Naive B cell (primary cell): ENCODE results near the gene RNF150. TPM values are rescaled to one million over a fixed set of nuclear protein-coding genes. Genes with fewer than 3 reads are reported as not detected.

Experiments
- ATAC-seq, 2 donors: fragments of 150-1000 bp; cut with Tn5 transposase; 2 replicates each; pipeline ENCODE4 v1.10.0; 2021; ENCODE audit warnings: low read depth in 2 of 2, mild to moderate bottlenecking in 2 of 2, moderate library complexity in 2 of 2
- DNase-seq: peaks from one replicate; pipeline ENCODE4 v3.0.0; 2022
- H3K27ac Mint-ChIP-seq, 6 donors: one replicate each; pipeline ENCODE4 v1.8.0; 2020 to 2022; ENCODE audit warnings: mild to moderate bottlenecking in 6 of 6, mixed read lengths in 6 of 6, moderate library complexity in 5 of 6, inconsistent platforms in 2 of 6
- H3K27me3 Mint-ChIP-seq, 3 donors: one replicate each; pipeline ENCODE4 v1.8.0; 2021 to 2022; ENCODE audit warnings: mixed read lengths in 3 of 3, mild to moderate bottlenecking in 1 of 3
- H3K36me3 Mint-ChIP-seq, 2 donors: one replicate each; pipeline ENCODE4 v1.8.0; 2020 to 2022; ENCODE audit warnings: mixed read lengths in 2 of 2, inconsistent platforms in 1 of 2, mild to moderate bottlenecking in 1 of 2
- H3K4me1 Mint-ChIP-seq, 3 donors: one replicate each; pipeline ENCODE4 v1.8.0; 2020 to 2022; ENCODE audit warnings: mixed read lengths in 3 of 3, inconsistent platforms in 1 of 3, mild to moderate bottlenecking in 1 of 3, moderate library complexity in 1 of 3
- H3K4me3 Mint-ChIP-seq, 8 donors: one replicate each; pipeline ENCODE4 v1.8.0; 2020 to 2022; ENCODE audit warnings: mild to moderate bottlenecking in 8 of 8, mixed read lengths in 8 of 8, moderate library complexity in 8 of 8, inconsistent platforms in 2 of 8
- H3K9me3 Mint-ChIP-seq, 7 donors: one replicate each; pipeline ENCODE4 v1.8.0; 2020 to 2022; ENCODE audit warnings: mixed read lengths in 7 of 7, mild to moderate bottlenecking in 5 of 7, inconsistent platforms in 2 of 7, moderate library complexity in 1 of 7
- polyA plus RNA-seq, 6 donors: library from polyadenylated mRNA; unstranded; fragments of 300-500 nt; fragmentation: Illumina TruSeq; gene quantifications; one replicate each; pipeline ENCODE4 v1.2.3, GENCODE V29; 2021; ENCODE audit warnings: low read depth in 6 of 6

The RNF150 gene
- polyA plus RNA-seq, 6 donors from 2014 or later = 0.15 TPM; not detected in 5

DNA sequence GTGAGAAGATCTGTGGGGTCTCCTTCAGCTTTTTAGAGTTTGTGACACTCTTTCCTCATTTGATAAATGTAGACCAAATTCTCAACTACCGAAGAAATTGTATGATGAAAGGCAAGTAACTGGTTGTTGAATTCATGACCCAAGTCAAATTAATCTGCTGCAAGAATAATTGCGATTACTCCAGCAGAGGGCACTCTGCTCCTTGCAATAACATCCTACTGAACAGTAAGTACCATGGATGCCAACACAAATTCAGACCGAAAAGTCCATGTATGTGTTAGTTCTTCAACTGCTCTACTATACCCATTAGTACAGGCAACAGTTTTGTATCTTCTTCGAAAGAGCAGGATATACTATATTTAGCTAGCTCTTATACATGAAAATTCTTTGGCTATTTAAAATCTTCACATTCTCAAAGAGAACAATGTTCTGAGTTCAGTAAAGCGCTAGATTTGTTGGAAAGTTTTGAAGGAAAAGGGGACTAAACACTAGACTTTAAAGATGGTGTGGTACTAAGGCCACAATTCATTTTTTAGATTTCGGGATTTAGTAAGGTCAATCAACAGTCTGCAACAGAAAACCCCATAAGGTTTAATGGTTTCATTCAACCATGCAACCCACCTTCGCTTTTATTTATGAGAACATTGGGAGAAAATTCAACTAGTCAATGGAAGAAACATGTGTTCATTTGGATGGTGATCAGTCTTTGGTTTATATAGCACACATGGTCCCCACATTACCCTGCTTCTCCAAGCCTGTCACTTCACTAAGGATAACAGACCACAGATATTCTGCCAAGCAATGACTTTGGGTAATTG lies 271.7 kb downstream of the RNF150 start:
- peaks cover 13 to 21% (median 13%) of the 10 kb centered on the region in 3 donors for H3K4me1 Mint-ChIP-seq
- DNase-seq (peak; percentile 43), ATAC-seq (peak; percentile 43 to 66)
- H3K4me3 Mint-ChIP-seq = no peak overlapping the region
- peaks cover 0 to 5% (median 0%) of the 10 kb centered on the region in 3 donors for H3K27me3 Mint-ChIP-seq
- H3K27ac Mint-ChIP-seq = no peak overlapping the region
- peaks cover 0 to 2% (median 0%) of the 10 kb centered on the region in 7 donors for H3K9me3 Mint-ChIP-seq
- H3K36me3 Mint-ChIP-seq = no peaks in the 10 kb centered on the region

DNA sequence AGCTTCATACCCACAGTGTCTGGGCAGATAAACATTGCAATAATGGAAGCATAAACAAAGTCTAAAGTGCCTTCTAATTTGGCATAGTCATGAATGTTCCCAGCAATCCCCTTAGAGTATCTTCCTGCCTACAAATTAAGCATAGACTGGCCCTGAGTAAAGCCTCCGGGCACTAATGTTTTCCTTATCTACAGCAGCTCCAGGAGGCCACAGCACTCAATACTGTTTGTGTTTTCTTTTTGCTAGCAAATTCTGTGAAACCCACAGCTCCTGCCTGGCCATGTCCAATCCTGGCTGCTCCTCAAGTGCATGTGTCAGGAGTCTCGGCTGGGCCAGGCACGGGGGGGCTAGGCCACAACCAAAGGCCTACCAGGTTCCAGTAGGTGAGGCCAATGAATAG lies 274.4 kb downstream of the RNF150 start:
- no peak overlapping the region for H3K27ac Mint-ChIP-seq
- no peaks in the 10 kb centered on the region for H3K36me3 Mint-ChIP-seq
- ATAC-seq = no peak
- DNase-seq = no peak
- H3K4me3 Mint-ChIP-seq = no peak overlapping the region
- peaks cover 10 to 19% (median 13%) of the 10 kb centered on the region in 3 donors for H3K4me1 Mint-ChIP-seq
- peaks cover 0 to 12% (median 6%) of the 10 kb centered on the region in 3 donors for H3K27me3 Mint-ChIP-seq
- peaks cover 0 to 2% (median 0%) of the 10 kb centered on the region in 7 donors for H3K9me3 Mint-ChIP-seq

DNA sequence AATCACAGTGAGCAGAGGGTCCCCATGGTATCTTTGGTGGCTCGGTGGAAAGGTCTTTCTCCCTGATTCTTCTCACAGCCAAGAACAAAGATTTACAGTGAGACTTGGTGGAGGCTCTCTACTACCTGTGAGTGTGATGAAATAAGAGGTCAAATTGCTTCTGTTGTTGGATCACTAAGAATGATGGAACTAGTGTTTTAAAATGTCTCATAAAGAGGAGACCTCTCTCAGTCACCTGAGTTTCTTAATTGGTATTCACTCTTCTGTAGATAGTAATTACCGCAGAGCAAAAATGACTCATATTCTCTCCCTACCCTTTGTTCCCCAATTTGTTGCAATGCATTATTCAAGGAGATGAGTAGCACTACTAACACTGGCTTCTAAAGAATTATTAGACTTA lies 276.2 kb downstream of the RNF150 start:
- Mint-ChIP-seq H3K27ac (no peak overlapping the region), H3K36me3 (no peaks in the 10 kb centered on the region), H3K27me3 (peaks cover 0 to 12% (median 6%) of the 10 kb centered on the region in 3 donors), H3K9me3 (no peaks in the 10 kb centered on the region), H3K4me3 (no peak overlapping the region), H3K4me1 (peaks cover 0 to 8% (median 4%) of the 10 kb centered on the region in 3 donors)
- ATAC-seq = no peak
- DNase-seq = no peak

DNA sequence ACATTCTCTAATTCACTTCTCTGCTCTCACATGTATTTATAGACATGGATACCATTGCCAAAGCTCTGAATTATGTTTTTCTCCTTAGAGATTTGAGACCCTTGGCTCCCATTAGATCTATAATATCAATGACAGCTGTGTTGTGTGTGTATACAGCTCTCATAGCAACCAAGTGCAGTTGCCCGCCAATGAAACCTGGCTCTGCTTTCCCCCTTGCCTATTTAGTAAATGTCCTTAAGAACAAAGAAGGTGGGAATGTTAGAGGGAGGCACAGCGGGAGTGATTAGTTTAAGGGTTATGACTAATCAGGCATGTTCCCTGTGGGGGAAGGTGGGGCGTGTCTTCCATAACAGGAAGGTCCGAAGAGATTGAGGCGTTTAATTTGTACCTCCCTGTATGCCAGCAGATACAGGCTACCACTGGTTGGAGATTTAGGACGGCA lies 276.6 kb downstream of the RNF150 start:
- peaks cover 0 to 7% (median 4%) of the 10 kb centered on the region in 3 donors for H3K4me1 Mint-ChIP-seq
- ATAC-seq (no peak), DNase-seq (no peak)
- no peaks in the 10 kb centered on the region for H3K9me3 Mint-ChIP-seq
- peak overlapping the region in 1 of 6 donors; percentile 43 for H3K27ac Mint-ChIP-seq
- peaks cover 0 to 12% (median 6%) of the 10 kb centered on the region in 3 donors for H3K27me3 Mint-ChIP-seq
- H3K36me3 Mint-ChIP-seq = no peaks in the 10 kb centered on the region
- no peak overlapping the region for H3K4me3 Mint-ChIP-seq

DNA sequence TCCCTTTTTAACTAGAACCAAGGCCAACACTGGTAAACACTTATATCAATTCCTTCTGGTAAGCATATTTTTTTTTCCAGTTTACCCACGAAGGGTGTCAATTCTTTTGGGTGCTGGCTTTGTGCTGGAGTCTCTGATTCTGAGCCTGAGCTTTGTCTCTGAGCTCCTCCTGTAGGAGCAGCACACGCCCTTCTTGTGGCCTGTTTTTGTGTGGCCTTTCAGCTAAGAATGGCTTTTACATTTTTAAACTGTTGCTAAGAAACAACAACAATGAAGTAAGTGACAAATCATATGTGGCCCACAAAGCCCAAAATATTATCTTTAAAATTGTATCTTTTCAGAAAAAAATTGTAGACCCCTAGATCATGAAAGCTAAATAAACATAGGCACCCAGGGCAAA lies 279.1 kb downstream of the RNF150 start:
- no peak overlapping the region for H3K4me3 Mint-ChIP-seq
- H3K27me3 Mint-ChIP-seq = peaks cover 0 to 12% (median 6%) of the 10 kb centered on the region in 3 donors
- peaks cover 10 to 15% (median 12%) of the 10 kb centered on the region in 3 donors for H3K4me1 Mint-ChIP-seq
- ATAC-seq = no peak
- H3K9me3 Mint-ChIP-seq = no peaks in the 10 kb centered on the region
- no peak for DNase-seq
- H3K36me3 Mint-ChIP-seq = no peaks in the 10 kb centered on the region
- no peak overlapping the region for H3K27ac Mint-ChIP-seq

DNA sequence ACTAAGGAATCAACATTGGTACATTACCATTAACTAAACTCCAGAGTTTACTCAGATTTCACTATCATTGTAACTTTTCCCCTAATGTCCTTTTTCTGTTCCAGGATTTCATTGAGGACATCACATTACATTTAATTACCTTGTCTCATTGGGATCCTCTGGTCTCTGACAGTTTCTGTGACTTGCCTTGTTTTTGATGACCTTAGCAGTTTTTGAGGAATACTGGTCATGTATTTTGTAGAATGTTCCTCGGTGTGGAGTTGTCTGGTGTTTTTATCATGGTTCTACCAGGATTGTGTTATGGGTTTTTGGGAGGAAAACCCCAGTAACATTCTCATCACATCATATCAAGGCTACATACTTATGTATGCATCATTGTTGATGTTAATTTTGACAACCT lies 281.5 kb downstream of the RNF150 start:
- no peak overlapping the region for H3K4me3 Mint-ChIP-seq
- ATAC-seq (no peak), DNase-seq (no peak)
- H3K9me3 Mint-ChIP-seq = no peaks in the 10 kb centered on the region
- peaks cover 0 to 9% (median 6%) of the 10 kb centered on the region in 3 donors for H3K27me3 Mint-ChIP-seq
- peaks cover 12 to 18% (median 15%) of the 10 kb centered on the region in 3 donors for H3K4me1 Mint-ChIP-seq
- H3K27ac Mint-ChIP-seq = no peak overlapping the region
- H3K36me3 Mint-ChIP-seq = no peaks in the 10 kb centered on the region

DNA sequence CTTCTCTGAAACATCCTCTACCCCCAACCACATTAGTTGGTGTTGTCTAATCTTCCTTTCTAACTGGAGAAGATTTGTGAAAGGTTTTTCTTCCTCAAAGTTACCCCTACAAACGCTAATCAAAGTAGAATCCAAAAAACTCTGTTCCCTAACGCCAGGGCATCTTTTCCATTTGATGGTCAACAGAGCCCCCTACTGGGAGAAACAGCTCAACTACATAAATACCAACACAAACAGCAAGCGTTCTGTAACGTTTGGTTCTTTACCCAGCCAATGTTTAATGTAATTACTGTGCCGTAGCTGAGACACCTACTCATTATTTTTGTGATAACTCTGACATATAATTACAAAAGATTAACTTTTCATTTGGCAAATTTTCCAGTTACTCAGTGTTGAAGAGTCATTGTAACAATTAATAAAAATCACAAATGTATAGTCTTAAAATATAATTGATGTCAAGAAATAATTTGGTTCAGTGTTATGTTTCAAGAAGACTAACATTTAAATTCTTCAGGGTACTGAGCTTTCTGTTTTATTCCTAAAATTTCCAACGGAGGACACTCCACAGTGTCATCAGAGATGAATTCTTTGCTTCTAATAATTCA lies 282.1 kb downstream of the RNF150 start:
- peak; percentile 67 to 76 for ATAC-seq
- peak overlapping the region in 1 of 8 donors; percentile 6 for H3K4me3 Mint-ChIP-seq
- no peaks in the 10 kb centered on the region for H3K9me3 Mint-ChIP-seq
- DNase-seq = peak; percentile 70
- H3K27ac Mint-ChIP-seq = no peak overlapping the region
- peaks cover 0 to 6% (median 6%) of the 10 kb centered on the region in 3 donors for H3K27me3 Mint-ChIP-seq
- H3K36me3 Mint-ChIP-seq = no peaks in the 10 kb centered on the region
- peaks cover 12 to 18% (median 15%) of the 10 kb centered on the region in 3 donors for H3K4me1 Mint-ChIP-seq

DNA sequence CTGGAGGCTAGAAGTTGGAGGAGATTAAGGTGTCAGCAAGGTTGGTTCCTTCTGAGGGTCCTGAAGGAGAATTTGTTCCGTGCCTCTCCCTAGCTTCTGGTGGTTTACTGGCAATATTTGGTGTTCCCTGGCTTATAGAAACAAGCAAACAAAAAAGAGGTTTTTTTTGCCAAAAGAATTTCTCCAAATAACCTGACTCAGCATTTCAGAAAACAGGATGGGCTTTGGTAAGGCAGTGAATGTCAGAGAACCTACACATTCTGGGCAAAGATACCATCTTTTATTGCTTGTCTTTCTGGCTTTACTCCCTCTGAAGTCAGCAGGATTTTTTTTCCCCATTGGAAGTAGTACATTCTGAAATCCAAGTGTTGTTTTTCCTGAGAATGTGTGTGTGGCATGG lies 283.7 kb downstream of the RNF150 start:
- Mint-ChIP-seq H3K4me3 (no peak overlapping the region), H3K36me3 (no peaks in the 10 kb centered on the region), H3K27me3 (no peaks in the 10 kb centered on the region), H3K9me3 (peaks cover 0 to 4% (median 0%) of the 10 kb centered on the region in 7 donors), H3K27ac (no peak overlapping the region), H3K4me1 (peaks cover 12 to 18% (median 15%) of the 10 kb centered on the region in 3 donors)
- ATAC-seq (no peak), DNase-seq (no peak)

DNA sequence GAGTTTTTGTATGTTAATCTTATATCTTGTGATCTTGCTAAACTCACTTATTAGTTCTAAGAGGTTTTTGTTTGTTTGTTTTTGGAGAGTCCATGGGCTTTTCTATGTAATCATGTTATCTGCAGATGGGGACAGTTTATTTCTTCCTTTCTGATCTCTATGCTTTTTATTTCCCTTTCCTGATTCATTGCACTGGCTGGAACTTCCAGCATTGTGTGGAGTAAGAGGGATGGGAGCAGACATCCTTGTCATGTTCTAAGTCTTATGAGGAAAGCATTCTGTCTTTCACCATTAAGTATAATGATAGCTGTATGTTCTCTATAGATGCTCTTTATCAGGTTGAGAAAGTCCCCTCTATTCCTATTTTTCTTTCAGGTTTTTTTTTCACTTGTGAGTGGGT lies 286.5 kb downstream of the RNF150 start:
- Mint-ChIP-seq H3K27me3 (no peaks in the 10 kb centered on the region), H3K36me3 (peaks cover 0 to 3% of the 10 kb centered on the region in 2 donors), H3K27ac (peak overlapping the region in 1 of 6 donors; percentile 59), H3K4me1 (peaks cover 16 to 23% (median 20%) of the 10 kb centered on the region in 3 donors), H3K4me3 (no peak overlapping the region), H3K9me3 (peaks cover 0 to 4% (median 2%) of the 10 kb centered on the region in 7 donors)
- ATAC-seq (no peak), DNase-seq (no peak)

DNA sequence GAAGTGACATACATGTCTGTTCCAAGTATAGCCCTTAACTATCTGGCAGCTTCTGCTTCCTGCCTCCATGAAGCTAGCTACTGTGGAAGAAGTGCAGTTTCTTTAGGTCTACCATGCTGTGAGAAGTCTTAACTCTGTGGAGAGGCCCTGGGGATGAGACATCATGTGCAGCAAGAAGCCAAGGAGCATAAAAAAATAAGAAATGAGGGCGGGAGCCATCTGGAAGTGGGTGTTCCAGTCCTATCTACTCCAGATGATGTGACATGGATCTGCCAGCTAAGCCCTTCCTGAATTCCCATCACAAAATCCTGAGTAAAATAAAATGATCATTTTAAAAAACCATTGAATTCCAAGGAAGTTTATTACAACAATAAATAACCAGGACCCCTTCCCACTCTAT lies 289.2 kb downstream of the RNF150 start:
- ATAC-seq = no peak
- no peak overlapping the region for H3K4me3 Mint-ChIP-seq
- H3K4me1 Mint-ChIP-seq = peaks cover 4 to 26% (median 17%) of the 10 kb centered on the region in 3 donors
- no peak for DNase-seq
- H3K36me3 Mint-ChIP-seq = peaks cover 0 to 8% of the 10 kb centered on the region in 2 donors
- no peak overlapping the region for H3K27ac Mint-ChIP-seq
- H3K9me3 Mint-ChIP-seq = peaks cover 0 to 13% (median 2%) of the 10 kb centered on the region in 7 donors
- no peaks in the 10 kb centered on the region for H3K27me3 Mint-ChIP-seq

DNA sequence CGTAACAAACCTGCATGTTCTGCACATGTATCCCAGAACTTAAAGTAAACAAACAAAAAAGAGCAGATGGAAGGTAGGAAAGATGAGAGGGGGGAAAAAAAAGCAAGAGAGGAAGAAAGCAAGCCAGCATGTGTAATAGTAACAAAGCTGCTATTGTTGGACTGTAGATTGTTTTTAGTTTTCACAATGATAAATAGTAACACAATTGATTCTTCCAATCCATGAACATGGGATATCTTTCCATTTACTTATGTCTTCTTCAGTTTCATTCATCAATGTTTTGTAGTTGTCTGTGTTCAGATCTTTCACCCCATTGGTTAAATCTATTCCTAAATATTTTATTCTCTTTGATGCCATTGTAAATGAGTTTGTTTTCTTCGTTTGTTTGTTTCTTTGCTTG lies 292.1 kb downstream of the RNF150 start:
- no peaks in the 10 kb centered on the region for H3K27me3 Mint-ChIP-seq
- peak overlapping the region in 1 of 8 donors; percentile 39 for H3K4me3 Mint-ChIP-seq

DNA sequence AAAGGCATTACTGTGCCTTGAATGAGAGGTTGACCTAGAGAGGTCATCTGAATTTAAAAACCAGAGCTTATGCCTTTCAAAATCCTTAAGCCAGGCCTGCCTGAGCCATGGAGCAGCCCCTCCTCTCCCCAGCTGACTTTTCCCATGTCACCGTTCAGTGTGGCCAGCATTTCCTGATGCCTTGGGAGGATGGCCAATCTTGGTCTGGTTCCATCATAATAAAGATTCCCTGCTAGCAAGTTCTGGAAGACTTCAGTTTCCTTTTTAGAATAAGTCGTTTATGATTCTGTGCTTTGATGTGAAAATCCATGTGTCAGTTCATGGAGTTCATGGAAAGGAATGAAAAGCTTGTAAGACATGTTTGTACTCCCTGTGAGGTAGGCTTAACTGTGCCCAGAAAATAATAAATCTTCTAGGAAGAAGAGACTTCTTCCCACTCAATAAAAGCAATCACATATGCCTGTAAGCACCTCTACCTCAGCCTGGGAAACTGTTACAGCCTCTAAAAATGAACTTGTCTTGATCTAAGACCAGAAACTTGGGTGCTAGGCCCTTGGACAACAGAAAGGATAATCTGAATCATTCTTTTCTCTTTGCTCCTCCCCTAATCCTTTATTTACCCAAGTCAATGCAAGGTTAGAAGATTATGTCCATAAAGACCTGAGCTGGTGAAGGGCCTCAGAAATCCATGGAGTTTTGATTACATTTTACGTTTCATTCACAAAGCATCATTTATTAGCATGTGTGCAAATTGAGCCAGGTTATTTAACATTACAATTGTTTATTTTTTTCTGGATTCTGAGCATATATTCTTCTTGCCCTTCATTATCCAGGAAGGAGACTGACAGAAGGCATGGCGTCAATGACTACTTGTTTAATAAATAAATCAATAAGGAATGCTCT lies 293.1 kb downstream of the RNF150 start:
- ATAC-seq = no peak
- Mint-ChIP-seq H3K9me3 (peaks cover 0 to 13% (median under 1%) of the 10 kb centered on the region in 7 donors), H3K27me3 (no peaks in the 10 kb centered on the region), H3K27ac (peak overlapping the region in 2 of 6 donors; percentile 66 to 71), H3K36me3 (peaks cover 0 to 8% of the 10 kb centered on the region in 2 donors), H3K4me1 (peaks cover 31 to 43% (median 41%) of the 10 kb centered on the region in 3 donors), H3K4me3 (no peak overlapping the region)
- no peak for DNase-seq

More for the DNA sequence above, 292.1 kb downstream of the RNF150 start:
- Mint-ChIP-seq H3K4me1 (peaks cover 21 to 41% (median 31%) of the 10 kb centered on the region in 3 donors), H3K9me3 (peaks cover 0 to 13% (median 2%) of the 10 kb centered on the region in 7 donors), H3K27ac (no peak overlapping the region), H3K36me3 (peaks cover 0 to 8% of the 10 kb centered on the region in 2 donors)
- no peak for ATAC-seq
- no peak for DNase-seq

DNA sequence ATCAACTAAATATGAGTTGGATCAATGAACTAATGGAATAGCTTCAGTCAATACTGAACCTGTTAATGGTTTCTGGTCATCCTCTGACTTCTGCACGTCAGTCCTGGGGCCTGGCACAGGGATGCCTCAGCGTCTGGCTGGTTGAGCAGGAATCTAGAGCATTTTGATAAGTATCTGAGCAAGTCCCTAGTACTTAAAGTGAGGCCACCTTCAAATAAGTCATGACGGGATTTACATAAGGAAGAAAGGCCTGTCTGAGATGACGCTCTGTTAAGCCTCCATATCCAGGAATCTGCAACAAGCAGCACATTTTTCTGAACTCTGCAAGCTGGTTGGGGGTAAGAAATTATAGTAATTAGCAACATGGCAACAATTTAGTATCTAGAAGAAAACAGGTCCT lies 293.9 kb downstream of the RNF150 start:
- H3K27me3 Mint-ChIP-seq = no peaks in the 10 kb centered on the region
- peaks cover 0 to 8% of the 10 kb centered on the region in 2 donors for H3K36me3 Mint-ChIP-seq
- no peak overlapping the region for H3K4me3 Mint-ChIP-seq
- ATAC-seq (no peak), DNase-seq (no peak)
- peaks cover 0 to 13% (median 0%) of the 10 kb centered on the region in 7 donors for H3K9me3 Mint-ChIP-seq
- peaks cover 34 to 48% (median 47%) of the 10 kb centered on the region in 3 donors for H3K4me1 Mint-ChIP-seq
- peak overlapping the region in 3 of 6 donors; percentile 35 to 82 (median 71) for H3K27ac Mint-ChIP-seq
